Measurements from ENCODE around the gene GPR157.

Gene GPR157

GRCh38 chr1:9151328-9151860 is 22.5 kb upstream of the GPR157 start:
- peak overlapping the region in 1 of 2 donors; percentile 69 for H3K27ac ChIP-seq
- intact Hi-C loops (cut with DNase I; ENCODE audit: low total_unique reads) = no loop called here
- no peaks in the 10 kb centered on the region for H3K9me3 ChIP-seq
- H3K4me1 ChIP-seq = peaks cover 0 to 17% (median 16%) of the 10 kb centered on the region in 4 donors
- H3K36me3 ChIP-seq = peaks cover 0 to 13% (median 0%) of the 10 kb centered on the region in 3 donors
- TF ChIP-seq, protein P1, sequence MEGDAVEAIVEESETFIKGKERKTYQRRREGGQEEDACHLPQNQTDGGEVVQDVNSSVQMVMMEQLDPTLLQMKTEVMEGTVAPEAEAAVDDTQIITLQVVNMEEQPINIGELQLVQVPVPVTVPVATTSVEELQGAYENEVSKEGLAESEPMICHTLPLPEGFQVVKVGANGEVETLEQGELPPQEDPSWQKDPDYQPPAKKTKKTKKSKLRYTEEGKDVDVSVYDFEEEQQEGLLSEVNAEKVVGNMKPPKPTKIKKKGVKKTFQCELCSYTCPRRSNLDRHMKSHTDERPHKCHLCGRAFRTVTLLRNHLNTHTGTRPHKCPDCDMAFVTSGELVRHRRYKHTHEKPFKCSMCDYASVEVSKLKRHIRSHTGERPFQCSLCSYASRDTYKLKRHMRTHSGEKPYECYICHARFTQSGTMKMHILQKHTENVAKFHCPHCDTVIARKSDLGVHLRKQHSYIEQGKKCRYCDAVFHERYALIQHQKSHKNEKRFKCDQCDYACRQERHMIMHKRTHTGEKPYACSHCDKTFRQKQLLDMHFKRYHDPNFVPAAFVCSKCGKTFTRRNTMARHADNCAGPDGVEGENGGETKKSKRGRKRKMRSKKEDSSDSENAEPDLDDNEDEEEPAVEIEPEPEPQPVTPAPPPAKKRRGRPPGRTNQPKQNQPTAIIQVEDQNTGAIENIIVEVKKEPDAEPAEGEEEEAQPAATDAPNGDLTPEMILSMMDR (IDR thresholded peaks at IDR 0.05) = no peak
- DNase-seq = no peak
- H3K27me3 ChIP-seq = no peaks in the 10 kb centered on the region
- no peak overlapping the region for H3K4me3 ChIP-seq

- Histone ChIP-seq H3K27ac (peak overlapping the region; percentile 35 to 69), H3K4me3 (no peak overlapping the region), H3K36me3 (peaks cover 0 to 13% (median 0%) of the 10 kb centered on the region in 3 donors), H3K27me3 (no peaks in the 10 kb centered on the region), H3K4me1 (peaks cover 0 to 17% (median 16%) of the 10 kb centered on the region in 4 donors), H3K9me3 (no peaks in the 10 kb centered on the region)
- TF ChIP-seq, protein P1 (IDR thresholded peaks at IDR 0.05) = no peak
- DNase-seq = no peak
- intact Hi-C loops (cut with DNase I; ENCODE audit: low total_unique reads) = no loop called here
These were observed 21.9 kb upstream of the GPR157 start for GRCh38 chr1:9150582-9151327.

DNA sequence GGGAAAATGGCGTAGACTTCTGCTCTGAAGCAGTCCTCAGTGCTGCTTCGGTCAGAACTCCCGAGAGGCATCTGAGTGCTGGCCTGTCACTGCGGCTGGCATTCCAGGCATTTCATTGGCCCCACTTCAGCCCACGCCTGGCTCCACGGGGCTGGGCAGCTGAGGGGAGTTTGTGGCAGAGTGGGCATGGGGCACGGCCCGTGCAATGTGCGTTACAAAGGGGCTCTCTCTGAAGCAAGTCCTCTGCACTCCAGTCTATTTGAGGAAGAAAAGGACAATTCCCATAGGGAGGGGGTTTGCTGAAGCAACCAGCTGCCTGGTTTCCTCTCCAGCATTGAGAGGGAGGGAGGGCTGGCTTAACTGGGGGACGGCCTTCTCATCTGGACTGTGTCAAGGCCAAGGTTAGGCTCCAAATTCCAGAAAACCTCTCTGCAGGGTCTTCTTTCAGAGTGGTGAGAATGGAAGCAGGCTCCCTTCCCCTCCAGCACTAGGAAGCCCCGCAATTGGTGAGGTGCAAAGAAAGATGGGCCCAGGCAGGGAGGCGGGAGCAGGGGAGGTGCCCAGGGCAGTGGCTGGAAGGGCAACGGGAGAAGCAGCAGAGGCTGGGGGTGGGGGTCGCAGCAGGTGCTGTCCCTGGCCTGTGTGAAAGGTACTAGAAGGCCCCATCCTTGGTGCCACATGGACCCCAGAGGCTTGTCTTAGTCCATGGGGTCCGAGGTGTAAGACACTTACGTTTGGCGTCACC is 21.1 kb upstream of the GPR157 start:
- DNase-seq = no peak
- intact Hi-C loops (cut with DNase I; ENCODE audit: low total_unique reads) = no loop called here
- H3K4me1 ChIP-seq = peaks cover 0 to 17% (median 16%) of the 10 kb centered on the region in 4 donors
- no peaks in the 10 kb centered on the region for H3K27me3 ChIP-seq
- H3K27ac ChIP-seq = peak overlapping the region; percentile 35 to 69
- H3K9me3 ChIP-seq = no peaks in the 10 kb centered on the region
- H3K36me3 ChIP-seq = peaks cover 0 to 13% (median 0%) of the 10 kb centered on the region in 3 donors
- no peak overlapping the region for H3K4me3 ChIP-seq
- TF ChIP-seq, protein P1 (IDR thresholded peaks at IDR 0.05) = no peak

DNA sequence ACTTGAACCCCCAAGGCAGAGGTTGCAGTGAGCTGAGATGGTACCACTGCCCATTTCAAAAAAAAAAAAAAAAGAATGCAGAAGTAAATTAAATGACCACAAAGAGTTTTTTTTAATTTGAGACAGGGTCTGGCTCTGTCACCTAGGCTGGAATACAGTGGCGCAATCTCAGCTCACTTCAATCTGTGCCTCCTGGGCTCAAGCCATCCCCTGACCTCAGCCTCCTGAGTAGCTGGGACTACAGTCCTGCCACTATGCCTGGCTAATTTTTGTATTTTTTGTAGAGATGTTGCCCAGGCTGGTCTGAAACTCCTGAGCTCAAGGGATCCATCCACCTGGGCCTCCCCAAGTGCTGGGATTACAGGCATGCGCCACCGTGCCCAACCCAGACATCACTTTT is 20.2 kb upstream of the GPR157 start:
- DNase-seq = no peak
- Histone ChIP-seq H3K9me3 (no peaks in the 10 kb centered on the region), H3K4me1 (peaks cover 0 to 17% (median 16%) of the 10 kb centered on the region in 4 donors), H3K4me3 (no peak overlapping the region), H3K27ac (peak overlapping the region; percentile 35 to 69), H3K36me3 (peaks cover 0 to 13% (median 0%) of the 10 kb centered on the region in 3 donors), H3K27me3 (no peaks in the 10 kb centered on the region)
- intact Hi-C loops (cut with DNase I; ENCODE audit: low total_unique reads) = no loop called here
- TF ChIP-seq, protein P1 (IDR thresholded peaks at IDR 0.05) = no peak

DNA sequence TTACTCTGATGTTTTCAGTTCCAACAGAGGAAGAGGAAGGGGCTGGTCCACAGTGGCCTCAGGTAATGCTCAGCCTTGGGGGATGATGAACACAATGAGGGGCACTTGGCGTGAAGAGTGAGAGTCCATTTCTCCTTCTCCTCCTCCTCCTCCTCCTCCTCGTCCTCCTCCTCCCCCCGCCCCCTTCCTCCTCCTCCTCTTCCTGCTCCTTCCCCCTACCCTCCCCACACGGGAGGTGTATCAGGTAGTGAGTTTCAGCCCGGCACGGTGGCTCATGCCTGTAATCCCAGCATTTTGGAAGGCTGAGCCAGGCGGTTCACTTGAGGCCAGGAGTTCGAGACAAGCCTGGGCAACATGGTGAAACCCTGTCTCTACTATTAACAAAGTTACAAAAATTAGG is 17.3 kb upstream of the GPR157 start:
- intact Hi-C loops (cut with DNase I; ENCODE audit: low total_unique reads) = no loop called here

More for the DNA sequence above, 17.3 kb upstream of the GPR157 start:
- Histone ChIP-seq H3K4me3 (no peak overlapping the region), H3K36me3 (peaks cover 0 to 7% (median 0%) of the 10 kb centered on the region in 3 donors), H3K27me3 (no peaks in the 10 kb centered on the region), H3K9me3 (no peaks in the 10 kb centered on the region), H3K27ac (no peak overlapping the region), H3K4me1 (peaks cover 0 to 17% (median 15%) of the 10 kb centered on the region in 4 donors)
- TF ChIP-seq, protein P1 (IDR thresholded peaks at IDR 0.05) = no peak
- no peak for DNase-seq
